ENCODE measurements around the gene TCAIM.

- TF ChIP-seq ZNF274 (IDR thresholded peaks at IDR 0.05; ENCODE audit: low read depth, low read length) = no peak
- TF ChIP-seq YY1 (IDR thresholded peaks at IDR 0.05; ENCODE audit: insufficient read depth, insufficient read length) = no peak
Observed at GRCh38 chr3:44326019-44326418, 12.5 kb upstream of the TCAIM start.

Measured in NT2/D1 (cell line).